GM23338 (cell line): Measurements from ENCODE around the gene FASTK. TPM values are rescaled to one million over a fixed set of nuclear protein-coding genes. Genes with fewer than 3 reads are reported as not detected.

Experiments used
- ATAC-seq: fragments of 200-7000 bp; cut with Tn5 transposase; 3 replicates; pipeline ENCODE4 v1.9.1; 2020
- DNase-seq: peaks from one replicate; pipeline ENCODE4 v3.0.0-alpha.2; 2015; ENCODE audit warnings: low spot score
- H2AFZ ChIP-seq: fragments of 200-600 bp; sonication (generic); 2 replicates; pipeline ENCODE4 v1.8.0; 2016; ENCODE audit warnings: antibody characterized with exemption, mild to moderate bottlenecking, moderate library complexity
- H3F3A ChIP-seq: fragments of 200-600 bp; sonication (generic); replicated peaks from 2 replicates; pipeline ENCODE4 v1.8.0; 2017; ENCODE audit warnings: antibody characterized with exemption, mixed run types, low read depth
- H3K27ac ChIP-seq: fragments of 200-600 bp; sonication (generic); 2 replicates; pipeline ENCODE4 v1.6.1; 2016; ENCODE audit warnings: low read depth
- H3K27me3 ChIP-seq: fragments of 200-600 bp; sonication (generic); 2 replicates; pipeline ENCODE4 v1.8.0; 2016; ENCODE audit warnings: mild to moderate bottlenecking, mixed run types, moderate library complexity; ENCODE audit not compliant: insufficient read depth
- H3K36me3 ChIP-seq: fragments of 200-600 bp; sonication (generic); 2 replicates; pipeline ENCODE4 v1.8.0; 2016; ENCODE audit warnings: mild to moderate bottlenecking; ENCODE audit not compliant: insufficient read depth
- H3K4me1 ChIP-seq: fragments of 200-600 bp; sonication (generic); 2 replicates; pipeline ENCODE4 v1.8.0; 2016; ENCODE audit warnings: mild to moderate bottlenecking, moderate library complexity; ENCODE audit not compliant: insufficient read depth
- H3K4me2 ChIP-seq: fragments of 200-600 bp; sonication (generic); 2 replicates; pipeline ENCODE4 v1.7.1; 2017; ENCODE audit warnings: mixed run types
- H3K4me3 ChIP-seq: fragments of 200-600 bp; sonication (generic); 2 replicates; pipeline ENCODE4 v1.6.1; 2016; ENCODE audit warnings: mixed run types
- H3K79me2 ChIP-seq: fragments of 200-600 bp; sonication (generic); replicated peaks from 2 replicates; pipeline ENCODE4 v1.8.0; 2017; ENCODE audit warnings: mild to moderate bottlenecking; ENCODE audit not compliant: insufficient read depth
- H3K9me2 ChIP-seq: fragments of 200-600 bp; sonication (generic); 2 replicates; pipeline ENCODE4 v1.8.0; 2017; ENCODE audit not compliant: insufficient read depth
- H4K20me1 ChIP-seq: fragments of 200-600 bp; sonication (generic); replicated peaks from 2 replicates; pipeline ENCODE4 v1.8.0; 2017; ENCODE audit warnings: mild to moderate bottlenecking; ENCODE audit not compliant: insufficient read depth
- H3K27ac Mint-ChIP-seq: 2 replicates; pipeline ENCODE4 v1.8.0; 2020; ENCODE audit warnings: inconsistent platforms, mild to moderate bottlenecking, moderate library complexity, mixed read lengths
- H3K27me3 Mint-ChIP-seq: 3 replicates; pipeline ENCODE4 v1.8.0; 2022; ENCODE audit warnings: low read depth, mild to moderate bottlenecking, moderate library complexity, mixed read lengths, inconsistent platforms; ENCODE audit not compliant: insufficient read depth, poor library complexity
- H3K36me3 Mint-ChIP-seq: 3 replicates; pipeline ENCODE4 v1.8.0; 2021; ENCODE audit warnings: low read depth, mild to moderate bottlenecking, inconsistent platforms, moderate library complexity, mixed read lengths
- H3K4me1 Mint-ChIP-seq: 3 replicates; pipeline ENCODE4 v1.8.0; 2020; ENCODE audit warnings: mild to moderate bottlenecking, inconsistent platforms, mixed read lengths
- H3K4me3 Mint-ChIP-seq: 3 replicates; pipeline ENCODE4 v1.8.0; 2021; ENCODE audit warnings: moderate library complexity, mild to moderate bottlenecking, inconsistent platforms, mixed read lengths
- H3K9me3 Mint-ChIP-seq: 3 replicates; pipeline ENCODE4 v1.8.0; 2020; ENCODE audit warnings: moderate library complexity, mild to moderate bottlenecking, inconsistent platforms, mixed read lengths
- CREB1 ChIP-seq: fragments of 250-450 bp; sonication (Bioruptor Pico); IDR thresholded peaks from 2 replicates; pipeline ENCODE4 v1.5.0; 2020; ENCODE audit warnings: low read depth, mild to moderate bottlenecking, moderate library complexity
- CTCF ChIP-seq, 2 experiments: fragments of 200-600 bp in 1 of 2; sonication (generic) in 1 of 2; conservative IDR thresholded peaks; 2 replicates each; pipeline versions ENCODE4 v1.5.1 to v1.6.1; 2016 to 2017; ENCODE audit warnings: antibody characterized with exemption in 2 of 2, low read depth in 2 of 2, mild to moderate bottlenecking in 2 of 2, moderate library complexity in 1 of 2
- ETS1 ChIP-seq: IDR thresholded peaks from 2 replicates; pipeline ENCODE4 v1.6.1; 2016; ENCODE audit warnings: antibody characterized with exemption
- EZH2 ChIP-seq: fragments of 200-600 bp; sonication (generic); IDR thresholded peaks from one replicate; pipeline ENCODE4 v1.8.0; 2017; ENCODE audit warnings: antibody characterized with exemption, mild to moderate bottlenecking, low read depth; ENCODE audit not compliant: unreplicated experiment
- EZH2phosphoT487 ChIP-seq: fragments of 200-600 bp; sonication (generic); IDR thresholded peaks from one replicate; pipeline ENCODE4 v1.8.1; 2018; ENCODE audit warnings: antibody characterized with exemption; ENCODE audit not compliant: unreplicated experiment
- JUNB ChIP-seq: IDR thresholded peaks from one replicate; pipeline ENCODE4 v1.6.1; 2016; ENCODE audit warnings: antibody characterized with exemption; ENCODE audit not compliant: unreplicated experiment
- NANOG ChIP-seq: IDR thresholded peaks from 2 replicates; pipeline ENCODE4 v1.6.1; 2016; ENCODE audit warnings: antibody characterized with exemption, borderline replicate concordance
- POLR2AphosphoS5 ChIP-seq: IDR thresholded peaks from 2 replicates; pipeline ENCODE4 v1.6.1; 2016; ENCODE audit warnings: antibody characterized with exemption, low read depth
- REST ChIP-seq: IDR thresholded peaks from one replicate; pipeline ENCODE4 v1.6.1; 2018; ENCODE audit warnings: antibody characterized with exemption; ENCODE audit not compliant: unreplicated experiment
- ZNF331 ChIP-seq: fragments of 250-450 bp; sonication (Bioruptor Pico); IDR thresholded peaks from 2 replicates; pipeline ENCODE4 v1.5.0; 2020; ENCODE audit warnings: low read depth, mild to moderate bottlenecking, moderate library complexity
- ZNF462 ChIP-seq: fragments of 250-450 bp; sonication (Bioruptor Pico); IDR thresholded peaks from 2 replicates; pipeline ENCODE4 v1.5.0; 2020; ENCODE audit warnings: mild to moderate bottlenecking, moderate library complexity
- polyA plus RNA-seq: library from polyadenylated mRNA; unstranded; fragments of >200 nt; fragmentation: Nextera tagmentation; extraction: Ambion mirVana; gene quantifications from 2 replicates; pipeline ENCODE4 v1.2.1, GENCODE V29; 2016
- total RNA-seq: library from RNA; depleted of rRNA; stranded (reverse); fragments of >200 nt; shearing (Covaris generic); gene quantifications from 2 replicates; pipeline ENCODE4 v1.2.3, GENCODE V29; 2014

FASTK gene
- total and polyA plus RNA-seq, 2 experiments from 2014 or later: 37.4 to 57.4 TPM

- Histone ChIP-seq H2AFZ (no peak overlapping the region), H3K36me3 (no peaks in the 10 kb centered on the region), H3K27me3 (peaks cover 51% of the 10 kb centered on the region), H3K79me2 (peaks cover 30% of the 10 kb centered on the region), H3K27ac (no peak overlapping the region), H3K4me2 (peak overlapping the region; percentile 96), H3K9me2 (no peaks in the 10 kb centered on the region), H3K4me3 (peak overlapping the region; percentile 75), H4K20me1 (peaks cover 28% of the 10 kb centered on the region), H3F3A (peaks cover 20% of the 10 kb centered on the region), H3K4me1 (peaks cover 34% of the 10 kb centered on the region)
- peak overlapping the region; percentile 82 for H3K4me3 Mint-ChIP-seq
- peaks cover 37% of the 10 kb centered on the region for H3K4me1 Mint-ChIP-seq
- DNase-seq: no peak
- H3K27me3 Mint-ChIP-seq: peaks cover 43% of the 10 kb centered on the region
- H3K9me3 Mint-ChIP-seq: no peaks in the 10 kb centered on the region
- no peak for ATAC-seq
- H3K36me3 Mint-ChIP-seq: peaks cover 9% of the 10 kb centered on the region; the same call in 2 of the 3 replicates
- TF ChIP-seq JUNB (no peak), CREB1 (CRISPR knock-in tag) (no peak), ZNF331 (no peak), REST (no peak), POLR2AphosphoS5 (no peak), EZH2 (no peak), EZH2phosphoT487 (no peak), ZNF462 (CRISPR knock-in tag) (no peak), NANOG (no peak), ETS1 (no peak), CTCF (conservative IDR thresholded peaks at IDR 0.05; ENCODE audit: low read depth in 2 of 2) (no peak)
- H3K27ac Mint-ChIP-seq: no peak overlapping the region
Measured at GRCh38 chr7:151085329-151085690, 4.7 kb upstream of the FASTK start.
